ENCODE results near the gene ASCC2. TPM values are rescaled to one million over a fixed set of nuclear protein-coding genes. Genes with fewer than 3 reads are reported as not detected.

Gene ASCC2
- total RNA-seq, 2 experiments from 2014 or later, result 55.3 to 58.5 TPM

DNA sequence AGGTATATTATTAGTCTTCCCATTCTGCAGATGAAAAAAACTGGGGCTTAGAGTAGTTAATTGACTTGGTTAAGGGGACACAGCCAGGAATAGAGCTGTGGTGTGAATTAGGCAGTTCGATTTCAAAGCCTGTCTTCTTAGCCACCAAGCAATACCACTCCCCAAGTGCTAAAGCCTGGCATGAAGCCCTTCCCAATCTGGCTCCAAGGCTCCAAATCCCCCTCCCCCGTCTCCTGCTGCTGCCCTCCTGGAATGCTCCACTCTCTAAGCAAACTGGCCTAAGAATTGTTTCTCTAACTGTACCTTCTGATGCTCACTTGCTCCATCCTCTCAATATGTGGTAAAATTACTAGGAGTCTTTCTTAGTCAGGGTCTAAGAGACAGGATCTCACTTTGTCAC, 18.6 kb downstream of the ASCC2 start:
- POLR2A ChIA-PET, result no interaction called here
- TF ChIP-seq, protein P1, sequence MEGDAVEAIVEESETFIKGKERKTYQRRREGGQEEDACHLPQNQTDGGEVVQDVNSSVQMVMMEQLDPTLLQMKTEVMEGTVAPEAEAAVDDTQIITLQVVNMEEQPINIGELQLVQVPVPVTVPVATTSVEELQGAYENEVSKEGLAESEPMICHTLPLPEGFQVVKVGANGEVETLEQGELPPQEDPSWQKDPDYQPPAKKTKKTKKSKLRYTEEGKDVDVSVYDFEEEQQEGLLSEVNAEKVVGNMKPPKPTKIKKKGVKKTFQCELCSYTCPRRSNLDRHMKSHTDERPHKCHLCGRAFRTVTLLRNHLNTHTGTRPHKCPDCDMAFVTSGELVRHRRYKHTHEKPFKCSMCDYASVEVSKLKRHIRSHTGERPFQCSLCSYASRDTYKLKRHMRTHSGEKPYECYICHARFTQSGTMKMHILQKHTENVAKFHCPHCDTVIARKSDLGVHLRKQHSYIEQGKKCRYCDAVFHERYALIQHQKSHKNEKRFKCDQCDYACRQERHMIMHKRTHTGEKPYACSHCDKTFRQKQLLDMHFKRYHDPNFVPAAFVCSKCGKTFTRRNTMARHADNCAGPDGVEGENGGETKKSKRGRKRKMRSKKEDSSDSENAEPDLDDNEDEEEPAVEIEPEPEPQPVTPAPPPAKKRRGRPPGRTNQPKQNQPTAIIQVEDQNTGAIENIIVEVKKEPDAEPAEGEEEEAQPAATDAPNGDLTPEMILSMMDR (IDR thresholded peaks at IDR 0.05), result no peak
- CTCF ChIA-PET, result no interaction called here
- Mint-ChIP-seq H3K27me3 (no peaks in the 10 kb centered on the region), H3K27ac (peak overlapping the region; percentile 12), H3K9me3 (no peaks in the 10 kb centered on the region), H3K4me1 (ENCODE audit: low read depth) (peaks cover 9% of the 10 kb centered on the region), H3K36me3 (ENCODE audit: low read depth) (peaks cover 44% of the 10 kb centered on the region), H3K4me3 (no peak overlapping the region)
- intact Hi-C loops (cut with micrococcal nuclease), result loop anchor here (10.0 kb wide), 1 partner anchor 195 kb away; no protein-coding TSS in a partner anchor
- no peak for DNase-seq
- ATAC-seq, result no peak

DNA sequence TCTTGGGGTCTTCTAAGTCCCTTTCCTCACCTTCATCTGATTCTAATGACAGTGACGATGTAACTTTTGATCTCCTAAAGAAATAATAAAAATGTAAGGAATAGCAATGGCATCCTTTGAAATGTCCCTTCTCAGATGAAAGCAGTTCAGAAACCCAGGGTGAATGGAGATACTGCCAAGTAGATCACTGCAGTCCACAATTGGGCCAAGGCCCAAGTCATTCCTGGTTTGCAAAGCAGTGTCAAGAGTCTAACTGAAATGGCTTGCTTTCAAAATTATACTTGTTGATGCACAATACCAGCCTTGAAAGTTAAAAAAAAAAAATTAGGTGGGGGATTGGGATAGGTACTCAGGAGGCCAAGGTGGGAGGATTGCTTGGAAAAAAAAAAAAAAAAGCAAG, 20.4 kb downstream of the ASCC2 start:
- Mint-ChIP-seq H3K27me3 (no peaks in the 10 kb centered on the region), H3K4me1 (ENCODE audit: low read depth) (peaks cover 9% of the 10 kb centered on the region), H3K9me3 (no peaks in the 10 kb centered on the region), H3K4me3 (no peak overlapping the region), H3K27ac (no peak overlapping the region), H3K36me3 (ENCODE audit: low read depth) (peaks cover 44% of the 10 kb centered on the region)
- ATAC-seq (no peak), DNase-seq (no peak)
- intact Hi-C loops (cut with micrococcal nuclease), result loop anchor here (10.0 kb wide), 1 partner anchor 197 kb away; no protein-coding TSS in a partner anchor
- TF ChIP-seq, protein P1 (IDR thresholded peaks at IDR 0.05), result no peak
- ChIA-PET POLR2A (no interaction called here), CTCF (no interaction called here)

DNA sequence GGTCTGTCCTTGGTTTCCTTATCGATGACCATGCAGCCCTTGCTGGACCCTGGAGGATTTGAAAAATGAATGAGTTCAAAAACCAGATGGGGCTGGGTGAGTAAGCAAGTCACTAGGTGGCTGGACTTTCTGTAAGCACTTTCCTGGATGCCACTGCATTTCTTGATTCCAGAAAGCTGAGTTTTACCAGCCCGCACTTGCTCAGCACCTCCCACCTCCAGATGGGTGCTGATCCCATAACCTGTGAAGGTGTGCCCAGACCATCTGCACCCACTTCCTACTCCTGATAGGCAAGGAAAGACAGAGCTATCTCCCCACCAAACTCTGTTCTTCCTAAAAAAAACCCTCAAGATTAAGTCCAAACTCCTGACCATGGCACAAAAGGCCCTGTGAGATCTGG, 21.1 kb downstream of the ASCC2 start:
- peaks cover 8% of the 10 kb centered on the region for H3K4me1 Mint-ChIP-seq (ENCODE audit: low read depth)
- no peak overlapping the region for H3K4me3 Mint-ChIP-seq
- ATAC-seq (no peak), DNase-seq (no peak)
- H3K27me3 Mint-ChIP-seq, result no peaks in the 10 kb centered on the region
- peaks cover 45% of the 10 kb centered on the region for H3K36me3 Mint-ChIP-seq (ENCODE audit: low read depth)
- ChIA-PET CTCF (no interaction called here), POLR2A (no interaction called here)
- no peak overlapping the region for H3K27ac Mint-ChIP-seq
- intact Hi-C loops (cut with micrococcal nuclease), result loop anchor here (10.0 kb wide), 1 partner anchor 198 kb away; no protein-coding TSS in a partner anchor
- TF ChIP-seq, protein P1 (IDR thresholded peaks at IDR 0.05), result no peak
- H3K9me3 Mint-ChIP-seq, result no peaks in the 10 kb centered on the region

DNA sequence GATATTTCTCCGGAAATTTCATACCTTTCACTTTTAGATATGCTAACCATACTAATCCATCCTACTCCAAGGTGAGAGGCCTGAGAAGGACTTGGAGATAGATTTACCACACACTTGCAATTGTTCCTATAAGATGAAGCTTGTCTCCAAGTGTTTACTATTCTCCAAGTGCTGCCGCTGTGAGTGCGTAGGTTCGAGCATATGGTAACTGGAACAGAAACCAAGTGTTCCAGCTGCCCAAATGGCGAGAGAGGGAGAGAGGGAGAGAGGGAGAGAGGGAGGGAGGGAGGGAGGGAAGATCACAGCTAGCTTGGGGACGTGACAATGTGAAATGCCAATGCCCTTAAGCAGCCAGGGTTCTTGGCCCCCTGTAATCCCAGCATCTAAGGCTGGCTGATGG, 21.5 kb downstream of the ASCC2 start:
- no peak overlapping the region for H3K27ac Mint-ChIP-seq
- H3K36me3 Mint-ChIP-seq (ENCODE audit: low read depth), result peaks cover 47% of the 10 kb centered on the region
- CTCF ChIA-PET, result no interaction called here

DNA sequence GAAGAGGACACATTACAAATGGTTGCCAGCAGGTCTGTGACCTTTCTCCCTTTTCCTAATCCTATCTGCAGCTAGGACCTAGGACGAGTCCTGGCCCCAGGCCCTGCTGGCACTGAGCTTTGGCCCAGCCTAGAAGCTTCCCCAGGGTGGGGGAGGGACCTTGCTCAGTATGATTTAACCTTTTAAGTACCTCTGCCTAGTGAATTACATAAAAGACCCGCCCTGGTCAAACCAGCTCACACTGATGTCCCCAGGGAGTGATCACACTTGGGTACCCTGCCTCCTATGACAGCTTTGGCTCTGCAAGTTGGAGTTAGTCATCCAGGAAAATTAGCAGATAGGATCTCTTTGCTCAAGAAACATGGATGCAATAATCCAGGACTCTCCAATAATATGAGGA, 21.9 kb downstream of the ASCC2 start:
- Mint-ChIP-seq H3K4me1 (ENCODE audit: low read depth) (peaks cover 2% of the 10 kb centered on the region), H3K27me3 (no peaks in the 10 kb centered on the region), H3K36me3 (ENCODE audit: low read depth) (peaks cover 45% of the 10 kb centered on the region), H3K9me3 (no peaks in the 10 kb centered on the region), H3K4me3 (no peak overlapping the region), H3K27ac (no peak overlapping the region)
- ChIA-PET CTCF (interaction anchor here (0.6 kb wide), 1 partner anchor 189 kb away, joined by 3 read pairs; no protein-coding TSS in a partner anchor), POLR2A (interaction anchor here (0.6 to 1.0 kb wide), 3 partner anchors 153 to 272 kb away, joined by 3 to 4 read pairs (median 4); no protein-coding TSS in a partner anchor)
- TF ChIP-seq, protein P1 (IDR thresholded peaks at IDR 0.05), result no peak
- DNase-seq (no peak), ATAC-seq (no peak)
- intact Hi-C loops (cut with micrococcal nuclease), result loop anchor here (10.0 kb wide), 1 partner anchor 199 kb away; no protein-coding TSS in a partner anchor

More for the DNA sequence above, 21.5 kb downstream of the ASCC2 start:
- Mint-ChIP-seq H3K9me3 (no peaks in the 10 kb centered on the region), H3K4me1 (ENCODE audit: low read depth) (peaks cover 6% of the 10 kb centered on the region), H3K4me3 (no peak overlapping the region), H3K27me3 (no peaks in the 10 kb centered on the region)
- no peak for DNase-seq
- intact Hi-C loops (cut with micrococcal nuclease), result loop anchor here (10.0 kb wide), 1 partner anchor 198 kb away; no protein-coding TSS in a partner anchor
- POLR2A ChIA-PET, result no interaction called here
- TF ChIP-seq, protein P1 (IDR thresholded peaks at IDR 0.05), result no peak
- ATAC-seq, result no peak

All from activated CD8-positive, alpha-beta T cell treated with anti-CD3 and anti-CD28 coated beads for 36 hours (primary cell).